GM10266 (cell line): Measurements from ENCODE around the gene ADGRG7.

ENCODE experiments used
- DNase-seq: peaks from one replicate; pipeline ENCODE4 v3.0.0; 2012; ENCODE audit errors: extremely low spot score
- CTCF ChIP-seq: IDR thresholded peaks from 2 replicates; pipeline ENCODE4 v1.5.1; 2012; ENCODE audit warnings: mild to moderate bottlenecking, low read depth; ENCODE audit not compliant: control insufficient read depth, insufficient read depth; ENCODE audit errors: missing control alignments

The ADGRG7 gene

GRCh38 chr3:100609305-100609704, at the start of gene ADGRG7:
Gene ADGRG7, plus strand, starts transcription at chr3:100609601. Its CDS starts 256 bp downstream, at chr3:100609857.
- DNase-seq, result no peak
- TF ChIP-seq CTCF, result no peak

GRCh38 chr3:100560426-100560825, 49.0 kb upstream of the ADGRG7 start:
- no peak for DNase-seq
- TF ChIP-seq CTCF, result no peak

GRCh38 chr3:100561459-100562158, 47.8 kb upstream of the ADGRG7 start:
- TF ChIP-seq CTCF, result no peak
- DNase-seq, result no peak

GRCh38 chr3:100562224-100562857, 47.1 kb upstream of the ADGRG7 start:
- TF ChIP-seq CTCF, result no peak
- DNase-seq, result no peak

GRCh38 chr3:100563228-100563627, 46.2 kb upstream of the ADGRG7 start:
- DNase-seq, result no peak

GRCh38 chr3:100563652-100564211, 45.7 kb upstream of the ADGRG7 start:
- no peak for DNase-seq

More at GRCh38 chr3:100563228-100563627, 46.2 kb upstream of the ADGRG7 start:
- no peak for TF ChIP-seq CTCF

More at GRCh38 chr3:100563652-100564211, 45.7 kb upstream of the ADGRG7 start:
- no peak for TF ChIP-seq CTCF
